ENCODE results near the gene FIG4.

DNA sequence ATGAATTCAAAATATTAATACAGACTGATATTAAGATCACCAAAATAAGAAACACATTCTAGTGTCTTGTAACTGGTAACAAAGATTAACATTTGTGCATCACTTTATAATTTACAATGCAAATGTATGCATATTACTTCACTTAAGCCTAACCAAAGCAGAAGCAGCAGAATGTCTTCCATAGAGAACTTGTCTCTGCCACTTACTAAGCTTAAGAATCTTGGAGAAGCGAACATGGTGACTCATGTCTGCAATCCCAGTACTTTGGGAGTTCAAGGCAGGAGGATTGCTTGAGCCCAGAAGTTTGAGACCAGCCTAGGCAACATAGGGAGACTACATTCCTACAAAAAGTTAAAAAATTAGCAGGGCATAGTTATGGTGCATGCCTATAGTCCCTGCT is 18.9 kb upstream of the FIG4 start:
- TF ChIP-seq, protein P1, sequence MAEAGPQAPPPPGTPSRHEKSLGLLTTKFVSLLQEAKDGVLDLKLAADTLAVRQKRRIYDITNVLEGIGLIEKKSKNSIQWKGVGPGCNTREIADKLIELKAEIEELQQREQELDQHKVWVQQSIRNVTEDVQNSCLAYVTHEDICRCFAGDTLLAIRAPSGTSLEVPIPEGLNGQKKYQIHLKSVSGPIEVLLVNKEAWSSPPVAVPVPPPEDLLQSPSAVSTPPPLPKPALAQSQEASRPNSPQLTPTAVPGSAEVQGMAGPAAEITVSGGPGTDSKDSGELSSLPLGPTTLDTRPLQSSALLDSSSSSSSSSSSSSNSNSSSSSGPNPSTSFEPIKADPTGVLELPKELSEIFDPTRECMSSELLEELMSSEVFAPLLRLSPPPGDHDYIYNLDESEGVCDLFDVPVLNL (CRISPR knock-in tag; IDR thresholded peaks at IDR 0.05; ENCODE audit: borderline replicate concordance, low read depth): no peak
- TF ChIP-seq, protein P2, sequence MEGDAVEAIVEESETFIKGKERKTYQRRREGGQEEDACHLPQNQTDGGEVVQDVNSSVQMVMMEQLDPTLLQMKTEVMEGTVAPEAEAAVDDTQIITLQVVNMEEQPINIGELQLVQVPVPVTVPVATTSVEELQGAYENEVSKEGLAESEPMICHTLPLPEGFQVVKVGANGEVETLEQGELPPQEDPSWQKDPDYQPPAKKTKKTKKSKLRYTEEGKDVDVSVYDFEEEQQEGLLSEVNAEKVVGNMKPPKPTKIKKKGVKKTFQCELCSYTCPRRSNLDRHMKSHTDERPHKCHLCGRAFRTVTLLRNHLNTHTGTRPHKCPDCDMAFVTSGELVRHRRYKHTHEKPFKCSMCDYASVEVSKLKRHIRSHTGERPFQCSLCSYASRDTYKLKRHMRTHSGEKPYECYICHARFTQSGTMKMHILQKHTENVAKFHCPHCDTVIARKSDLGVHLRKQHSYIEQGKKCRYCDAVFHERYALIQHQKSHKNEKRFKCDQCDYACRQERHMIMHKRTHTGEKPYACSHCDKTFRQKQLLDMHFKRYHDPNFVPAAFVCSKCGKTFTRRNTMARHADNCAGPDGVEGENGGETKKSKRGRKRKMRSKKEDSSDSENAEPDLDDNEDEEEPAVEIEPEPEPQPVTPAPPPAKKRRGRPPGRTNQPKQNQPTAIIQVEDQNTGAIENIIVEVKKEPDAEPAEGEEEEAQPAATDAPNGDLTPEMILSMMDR (IDR thresholded peaks at IDR 0.05): no peak
- no peak for TF ChIP-seq ZNF121 (CRISPR knock-in tag; IDR thresholded peaks at IDR 0.05)
- TF ChIP-seq JUN (CRISPR knock-in tag; IDR thresholded peaks at IDR 0.05): no peak
- no peak for TF ChIP-seq USF1 (CRISPR knock-in tag; IDR thresholded peaks at IDR 0.05)
- no peak for TF ChIP-seq TEAD4 (CRISPR knock-in tag; IDR thresholded peaks at IDR 0.05)
- TF ChIP-seq NFE2L1 (CRISPR knock-in tag; IDR thresholded peaks at IDR 0.05): no peak
- no peak for TF ChIP-seq ZBTB21 (CRISPR knock-in tag; IDR thresholded peaks at IDR 0.05; ENCODE audit: borderline replicate concordance)

All from WTC11 (cell line).